HL-60/S4 (cell line): ENCODE results near the gene SPP1.
"Not testable (repeated sequence)": the region's sequence is repeated elsewhere in the genome, so short reads cannot be mapped to it uniquely, and the experiment has no call there.

Experiments
- in situ Hi-C: fragments of 300-500 bp; cut with MboI; formaldehyde crosslinking; loops from 2 replicates; pipeline ENCODE4 v1.14.3; 2022; ENCODE audit warnings: low sequenced_read_pairs

Gene SPP1

DNA sequence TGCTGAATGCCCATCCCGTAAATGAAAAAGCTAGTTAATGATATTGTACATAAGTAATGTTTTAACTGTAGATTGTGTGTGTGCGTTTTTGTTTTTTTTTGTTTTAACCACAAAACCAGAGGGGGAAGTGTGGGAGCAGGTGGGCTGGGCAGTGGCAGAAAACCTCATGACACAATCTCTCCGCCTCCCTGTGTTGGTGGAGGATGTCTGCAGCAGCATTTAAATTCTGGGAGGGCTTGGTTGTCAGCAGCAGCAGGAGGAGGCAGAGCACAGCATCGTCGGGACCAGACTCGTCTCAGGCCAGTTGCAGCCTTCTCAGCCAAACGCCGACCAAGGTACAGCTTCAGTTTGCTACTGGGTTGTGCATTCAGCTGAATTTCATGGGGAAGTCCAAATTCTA is at the start of gene SPP1:
Gene SPP1 (plus strand): TSS at position 249 of the 400 bp plus-strand sequence. CDS start 1,182 bp downstream, outside the sequence.
- in situ Hi-C loops, result no loop called here

DNA sequence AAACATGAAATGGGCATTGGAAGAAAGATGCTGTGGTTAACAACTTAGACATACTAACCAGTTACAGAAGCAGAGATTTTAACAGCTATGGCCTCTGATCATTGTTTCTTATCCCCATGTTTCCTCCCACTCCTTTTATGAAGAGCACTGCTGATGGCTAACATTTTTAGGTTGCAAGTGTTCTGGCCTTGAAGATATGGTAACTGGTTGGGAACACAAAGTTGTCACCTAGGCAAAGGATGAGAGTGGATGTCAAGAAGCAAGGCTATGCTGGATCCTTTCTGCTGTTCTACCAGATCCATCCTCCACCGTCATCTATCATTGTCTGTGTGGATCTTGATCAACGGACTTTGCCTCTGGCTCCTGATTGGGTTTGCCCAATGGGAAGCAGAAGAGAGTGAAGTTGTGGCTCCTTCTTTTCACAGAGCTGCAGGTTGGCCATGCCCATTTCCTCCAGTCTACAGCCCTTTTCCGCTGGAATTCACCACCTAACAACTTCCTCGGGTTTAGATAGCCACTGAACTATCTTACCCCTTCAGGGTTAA is 48.9 kb upstream of the SPP1 start:
- in situ Hi-C loops, result no loop called here

DNA sequence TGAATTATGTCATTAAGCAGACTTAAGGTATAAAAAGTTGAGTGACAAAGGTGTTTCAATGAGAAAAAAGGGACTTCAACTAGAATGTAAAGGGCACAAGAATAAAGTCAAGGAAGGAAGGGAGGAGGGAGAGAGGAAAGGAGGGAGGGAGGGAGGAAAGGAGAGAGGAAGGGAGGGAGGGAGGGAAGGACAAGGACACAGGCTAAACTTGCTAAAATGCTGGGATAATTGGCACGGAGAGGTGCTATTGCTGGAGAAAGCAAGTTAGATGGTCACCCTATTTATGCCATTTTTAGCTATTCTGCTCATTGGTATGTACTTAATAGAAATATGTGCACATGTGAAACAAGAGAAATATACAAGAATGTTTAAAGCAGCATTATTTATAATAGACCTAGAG is 44.9 kb upstream of the SPP1 start:
- in situ Hi-C loops, result no loop called here

DNA sequence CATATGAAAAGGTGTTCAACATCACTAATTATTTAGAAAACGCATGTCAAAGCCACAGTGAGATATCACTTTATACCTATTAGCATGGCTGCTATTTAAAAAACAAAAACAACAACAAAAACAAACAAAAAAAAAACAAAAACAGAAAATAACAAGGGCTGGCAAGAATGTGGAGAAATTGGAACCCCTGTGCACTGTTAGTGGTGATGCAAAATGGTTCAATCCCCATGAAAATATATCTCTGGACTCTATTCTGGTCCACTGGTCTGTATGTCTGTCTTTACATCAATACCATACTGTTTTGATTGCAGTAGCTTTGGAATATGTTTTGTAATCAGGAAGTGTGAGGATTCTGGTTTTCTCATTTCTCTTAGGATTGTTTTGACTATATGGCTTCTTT is 43.6 kb upstream of the SPP1 start:
- in situ Hi-C loops, result no loop called here

DNA sequence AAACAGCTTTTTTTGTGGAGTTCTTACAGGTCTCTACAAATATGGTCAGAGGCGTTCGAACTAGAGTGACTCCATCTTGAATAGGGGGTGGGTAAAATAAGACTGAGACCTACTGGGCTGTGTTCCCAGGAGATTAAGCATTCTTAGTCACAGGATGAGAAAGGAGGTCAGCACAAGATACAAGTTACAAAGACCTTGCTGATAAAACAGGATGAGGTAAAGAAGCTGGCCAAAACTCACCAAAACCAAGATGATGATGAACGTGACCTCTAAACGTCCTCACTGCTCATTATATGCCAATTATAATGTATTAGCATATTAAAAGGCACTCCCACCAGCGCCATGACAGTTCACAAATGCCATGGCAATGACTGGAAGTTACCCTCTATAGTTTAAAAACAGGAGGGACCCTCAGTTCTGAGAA is 42.8 kb upstream of the SPP1 start:
- in situ Hi-C loops, result no loop called here

DNA sequence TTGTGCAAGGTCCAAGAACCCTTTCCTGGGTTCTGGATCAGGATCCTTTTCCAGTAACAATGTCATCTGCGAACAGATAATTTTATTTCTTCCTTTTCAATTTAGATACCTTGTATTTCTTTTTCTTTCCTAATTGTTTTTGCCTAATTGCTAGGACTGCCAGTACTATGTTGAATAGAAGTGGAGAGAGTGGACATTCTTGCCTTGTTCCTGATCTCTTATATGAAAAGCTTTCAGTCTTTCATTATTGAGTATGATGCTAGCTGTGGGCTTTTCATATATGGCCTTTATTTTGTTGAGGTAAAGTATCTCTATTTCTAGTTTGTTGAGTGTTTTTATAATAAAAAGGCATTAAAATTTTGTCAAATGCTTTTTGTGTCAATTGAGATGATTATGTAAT is 42.2 kb upstream of the SPP1 start:
- in situ Hi-C loops, result no loop called here

DNA sequence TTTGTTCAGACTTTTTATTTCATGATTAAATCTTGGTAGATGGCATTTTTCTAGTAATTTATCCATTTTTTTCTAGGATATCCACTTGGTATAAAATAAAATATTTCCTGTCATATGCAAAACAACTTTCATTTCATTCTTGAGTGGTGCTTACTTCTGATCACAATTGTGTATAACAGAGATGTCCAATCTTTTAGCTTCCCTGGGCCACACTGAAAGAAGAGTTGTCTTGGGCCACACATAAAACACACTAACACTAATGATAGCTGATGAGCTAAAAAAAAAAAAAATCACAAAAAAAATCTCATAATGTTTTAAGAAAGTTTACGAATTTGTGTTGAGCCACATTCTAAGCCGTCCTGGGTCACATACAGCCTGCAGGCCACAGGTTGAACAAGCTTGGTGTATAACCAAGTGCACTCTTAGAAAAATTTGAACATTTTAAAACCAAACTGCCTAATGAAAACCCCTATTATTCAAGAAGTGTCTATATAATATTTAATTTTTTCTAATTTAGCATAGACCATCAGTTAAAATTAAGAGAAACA is 41.3 kb upstream of the SPP1 start:
- in situ Hi-C loops, result no loop called here

DNA sequence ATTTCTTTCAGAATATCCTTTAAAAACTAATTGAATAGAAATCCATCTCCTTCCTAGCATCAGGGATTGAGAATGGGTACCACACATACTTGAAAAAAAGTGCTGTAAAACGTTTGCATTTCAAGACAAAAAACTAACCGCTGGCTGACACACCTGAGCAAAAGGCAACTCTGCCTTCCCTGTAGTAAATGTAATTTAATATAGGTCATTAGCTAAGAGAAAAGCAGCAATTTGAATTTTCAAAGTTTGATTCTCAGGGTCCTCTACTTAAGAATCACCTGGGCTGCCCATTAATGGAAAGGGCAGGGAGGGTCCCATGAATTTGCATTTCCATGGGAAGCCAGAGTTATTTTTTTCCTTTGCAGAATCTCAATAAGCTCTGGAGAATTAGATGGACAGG is 40.5 kb upstream of the SPP1 start:
- in situ Hi-C loops, result no loop called here

DNA sequence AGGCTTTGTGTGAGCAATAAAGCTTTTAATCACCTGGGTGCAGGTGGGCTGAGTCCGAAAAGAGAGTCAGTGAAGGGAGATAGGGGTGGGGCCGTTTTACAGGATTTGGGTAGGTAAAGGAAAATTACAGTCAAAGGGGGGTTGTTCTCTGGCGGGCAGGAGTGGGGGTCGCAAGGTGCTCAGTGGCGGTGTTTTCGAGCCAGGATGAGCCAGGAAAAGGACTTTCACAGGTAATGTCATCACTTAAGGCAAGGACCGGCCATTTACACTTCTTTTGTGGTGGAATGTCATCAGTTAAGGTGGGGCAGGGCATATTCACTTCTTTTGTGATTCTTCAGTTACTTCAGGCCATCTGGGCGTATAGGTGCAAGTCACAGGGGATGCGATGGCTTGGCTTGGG is 39.6 kb upstream of the SPP1 start:
- in situ Hi-C loops, result not testable (repeated sequence)

DNA sequence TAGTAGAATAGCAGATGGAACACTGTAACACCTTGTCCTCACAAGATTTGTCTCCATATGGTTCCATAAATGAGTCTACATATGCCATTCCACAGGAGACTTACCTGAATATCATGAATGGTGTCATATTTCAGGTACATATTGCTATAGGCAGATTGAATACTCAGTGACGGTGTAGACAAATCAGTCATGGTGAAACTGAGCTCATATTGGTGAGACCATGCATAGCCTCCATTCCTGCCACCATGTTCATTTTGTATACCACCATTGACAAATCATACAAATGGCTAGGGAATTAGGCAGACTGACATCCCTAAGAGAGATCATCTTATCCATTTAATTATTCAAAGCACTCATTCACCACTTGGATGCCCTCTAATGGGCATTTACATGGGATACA is 38.0 kb upstream of the SPP1 start:
- in situ Hi-C loops, result no loop called here

DNA sequence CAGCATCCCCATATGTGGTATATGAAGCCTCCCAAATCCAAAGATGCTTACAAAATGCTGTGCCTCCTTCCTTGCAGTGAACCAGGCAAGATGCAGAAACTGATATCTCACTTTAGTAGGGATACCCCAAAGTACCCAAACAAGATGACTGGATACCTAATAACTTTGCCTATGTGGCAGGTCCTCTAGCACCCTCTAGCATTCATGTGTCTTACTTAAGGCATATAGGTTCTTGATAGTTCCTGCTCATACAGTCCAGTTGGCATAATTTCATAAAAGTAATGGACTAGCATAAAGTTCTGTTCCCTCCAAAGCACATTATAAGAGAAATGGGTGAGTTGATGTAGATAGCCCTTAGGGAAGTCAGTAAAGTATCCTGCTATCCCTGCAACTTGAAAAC is 36.8 kb upstream of the SPP1 start:
- in situ Hi-C loops, result no loop called here

DNA sequence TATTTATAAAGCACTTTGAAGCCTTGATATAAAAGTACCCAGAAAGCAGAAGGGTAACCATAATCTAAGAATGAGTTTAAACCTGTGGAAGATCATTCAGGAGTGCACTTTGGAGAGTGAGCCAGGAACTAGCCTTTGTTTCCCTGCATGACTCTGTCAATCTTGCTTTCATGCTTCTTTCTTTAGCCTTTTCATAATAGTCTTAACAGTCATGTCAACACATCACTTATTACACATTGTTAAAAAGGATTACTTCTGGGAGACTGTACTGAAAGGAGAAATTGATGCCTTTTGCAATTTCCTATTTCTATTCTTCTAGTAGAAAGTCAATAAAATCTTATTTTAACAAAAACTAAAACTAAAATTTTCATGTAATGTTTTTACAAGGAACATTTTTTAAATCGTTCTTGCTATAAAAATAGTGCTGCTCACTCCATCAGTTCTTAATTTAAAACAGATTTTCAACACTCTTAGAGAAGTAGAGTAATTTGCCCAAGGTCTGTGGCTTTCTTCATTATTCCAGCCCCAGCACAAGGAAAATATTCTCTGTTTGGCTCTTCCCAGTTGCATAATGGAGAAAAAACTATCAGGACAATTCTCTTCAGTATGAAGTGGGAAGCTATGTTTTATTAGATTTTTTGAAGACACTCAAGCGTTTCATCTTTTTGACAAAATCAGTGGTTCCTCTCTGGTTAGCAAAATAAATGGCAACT is 35.4 kb upstream of the SPP1 start:
- in situ Hi-C loops, result no loop called here

DNA sequence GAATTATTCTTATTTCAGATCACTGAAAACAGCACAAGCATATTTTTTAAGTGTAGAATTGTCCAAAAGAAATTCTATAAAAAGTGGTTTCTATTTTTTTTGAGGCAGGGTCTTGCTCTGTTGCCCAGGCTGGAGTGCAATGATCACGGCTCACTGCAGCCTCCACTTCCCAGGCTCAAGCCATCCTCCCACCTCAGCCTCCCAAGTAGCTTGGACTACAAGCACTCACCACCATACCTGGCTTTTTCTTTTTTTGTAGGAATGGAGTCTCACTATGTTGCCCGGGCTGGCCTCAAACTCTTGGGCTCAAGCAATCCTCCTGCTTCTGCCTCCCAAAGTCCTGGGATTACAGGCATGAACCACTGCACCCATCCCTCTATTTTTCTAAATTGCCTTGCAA is 34.7 kb upstream of the SPP1 start:
- in situ Hi-C loops, result not testable (repeated sequence)

DNA sequence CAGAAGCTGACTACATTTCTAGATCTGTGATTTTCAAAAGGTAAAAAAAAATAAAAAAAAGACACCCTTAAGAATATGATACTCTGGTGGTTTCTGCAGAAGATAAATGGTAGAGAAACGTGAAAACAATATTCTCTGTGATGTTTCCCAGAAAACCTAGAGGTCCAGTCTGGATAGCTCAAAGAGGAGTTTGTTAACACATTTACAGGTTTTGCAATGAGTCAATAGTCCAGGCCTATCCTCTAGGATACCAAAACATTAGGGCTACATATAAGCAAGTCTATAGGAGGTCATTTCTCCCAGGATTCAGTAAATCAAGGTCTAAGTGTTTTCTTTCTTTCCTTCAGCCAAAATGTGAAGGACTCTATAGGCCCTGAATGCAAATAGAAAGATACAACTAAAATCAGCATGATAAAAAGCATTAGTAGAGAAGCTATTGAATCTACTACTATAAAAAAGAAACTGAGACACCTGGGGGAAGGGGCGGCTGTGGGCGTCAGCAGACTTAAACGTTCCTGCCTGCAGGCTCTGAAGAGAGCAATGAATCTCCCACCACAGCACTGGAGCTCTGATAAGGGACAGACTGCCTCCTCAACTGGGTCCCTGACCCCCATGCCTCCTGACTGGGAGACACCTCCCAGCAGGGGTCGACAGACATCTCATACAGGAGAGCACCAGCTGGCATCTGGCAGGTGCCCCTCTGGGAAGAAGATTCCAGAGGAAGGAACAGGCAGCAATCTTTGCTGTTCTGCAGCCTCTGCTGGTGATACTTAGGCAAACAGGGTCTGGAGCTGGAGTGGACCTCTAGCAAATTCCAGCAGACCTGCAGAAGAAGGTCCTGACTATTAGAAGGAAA is 33.7 kb upstream of the SPP1 start:
- in situ Hi-C loops, result no loop called here

DNA sequence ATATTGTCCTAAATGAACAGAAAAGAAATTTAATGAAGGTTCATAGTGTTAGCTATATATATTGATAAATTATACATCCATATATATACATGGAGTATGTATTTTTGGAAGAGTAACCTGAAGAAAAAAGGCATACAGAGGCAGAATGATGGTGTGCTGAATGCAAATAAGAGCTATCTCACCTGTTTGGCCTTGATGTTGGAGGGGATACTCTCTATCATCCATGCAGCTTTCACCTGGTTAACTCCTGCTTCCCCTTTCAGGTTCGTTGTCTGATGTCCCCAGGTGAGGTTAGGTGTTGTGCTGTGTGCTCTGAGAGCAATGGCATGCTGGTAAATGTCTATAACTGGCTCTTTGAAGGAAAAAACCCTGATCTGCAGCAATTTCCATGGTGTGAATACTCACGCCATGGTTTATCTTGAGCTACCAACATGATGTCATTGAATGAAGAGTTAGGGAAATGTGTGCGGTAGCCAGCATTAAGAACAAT is 31.8 kb upstream of the SPP1 start:
- in situ Hi-C loops, result no loop called here

DNA sequence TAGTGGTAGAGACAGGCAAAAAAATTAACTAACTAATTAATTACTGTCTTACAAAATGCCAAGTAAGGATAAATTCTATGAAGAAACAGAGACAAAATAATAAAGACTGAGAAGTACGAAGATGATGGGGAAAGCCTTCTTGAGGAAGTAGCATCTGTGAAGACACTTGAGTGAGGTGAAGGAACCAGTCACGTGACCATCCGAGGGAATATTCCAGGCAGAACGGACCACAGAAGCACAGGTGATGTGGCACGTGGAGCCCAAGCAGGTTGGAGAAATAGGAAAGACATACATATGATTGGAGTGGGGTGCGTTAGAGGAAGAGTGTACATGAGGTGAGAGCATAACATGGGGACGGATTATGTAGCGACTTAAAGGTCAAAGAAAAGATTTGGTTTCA is 30.5 kb upstream of the SPP1 start:
- in situ Hi-C loops, result no loop called here

DNA sequence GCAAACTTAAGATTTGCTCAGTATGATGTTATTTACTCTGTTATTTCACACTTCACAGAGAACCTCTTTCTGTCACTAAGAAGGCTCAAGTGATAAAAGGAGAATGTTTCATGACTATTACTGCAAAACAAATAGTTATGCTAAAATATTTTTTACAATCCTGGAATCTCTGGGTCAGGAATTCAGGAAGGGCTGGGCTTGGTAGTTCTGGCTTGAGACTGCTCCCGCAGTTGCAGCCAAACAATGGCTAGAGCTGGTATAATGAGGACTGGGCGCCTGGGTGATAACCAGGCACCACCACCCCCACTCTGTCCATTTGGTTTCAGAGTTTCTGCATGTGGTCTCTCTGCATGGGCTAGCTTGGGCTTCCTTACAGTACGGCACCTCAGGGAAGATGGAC is 28.7 kb upstream of the SPP1 start:
- in situ Hi-C loops, result no loop called here

DNA sequence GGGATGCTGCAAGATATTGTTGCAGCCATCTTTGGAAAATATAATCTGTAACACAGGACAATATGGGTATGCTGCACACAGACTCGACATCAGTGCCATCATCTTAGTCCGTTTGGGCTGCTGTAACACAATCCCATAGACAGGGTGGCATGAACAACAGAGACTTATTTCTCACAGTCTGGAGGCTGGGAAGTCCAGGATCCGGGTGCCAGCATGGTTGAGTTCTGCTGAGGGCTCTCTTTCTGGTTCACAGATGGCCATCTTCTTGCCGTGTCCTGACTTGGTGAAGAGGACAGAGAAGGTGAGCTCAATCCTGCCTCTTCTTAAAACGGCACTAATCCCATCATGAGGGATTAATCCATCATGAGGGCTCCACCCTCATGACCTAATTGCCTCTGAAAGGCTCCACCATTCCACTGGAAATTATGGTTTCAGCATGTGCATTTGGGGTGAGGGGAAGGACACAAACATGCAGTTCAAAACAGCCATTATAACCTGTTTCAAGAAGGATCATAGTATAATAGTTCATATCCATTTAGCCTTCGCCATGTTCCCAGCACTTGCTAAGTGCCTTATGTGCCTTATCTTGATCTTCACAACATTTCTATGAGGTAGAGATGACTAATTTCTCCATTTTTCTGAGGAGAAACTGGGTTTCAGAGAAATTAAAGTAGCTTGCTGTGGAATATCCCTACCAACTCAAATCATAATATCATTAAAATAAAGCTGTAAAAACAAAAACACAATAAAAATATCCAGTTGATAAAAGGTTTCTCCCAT is 27.9 kb upstream of the SPP1 start:
- in situ Hi-C loops, result no loop called here

DNA sequence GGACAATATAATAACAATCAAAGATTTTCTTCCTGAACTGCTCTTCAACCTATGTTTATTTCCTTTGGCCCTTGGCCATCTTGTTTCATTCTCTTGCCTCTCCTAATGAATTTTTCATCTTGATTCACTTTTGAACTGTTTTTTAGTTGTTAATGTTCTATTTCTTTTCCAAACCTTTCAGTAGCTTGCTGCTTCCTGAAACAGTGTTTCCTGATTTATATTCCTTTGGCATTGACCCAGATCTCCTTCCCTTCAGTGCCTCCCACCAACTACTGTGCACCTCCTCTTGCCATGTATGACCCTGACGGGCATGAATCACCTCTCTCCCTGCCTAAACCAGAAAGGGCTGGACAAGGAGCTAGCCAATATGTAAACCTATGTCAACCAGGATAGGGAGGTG is 25.6 kb upstream of the SPP1 start:
- in situ Hi-C loops, result no loop called here

DNA sequence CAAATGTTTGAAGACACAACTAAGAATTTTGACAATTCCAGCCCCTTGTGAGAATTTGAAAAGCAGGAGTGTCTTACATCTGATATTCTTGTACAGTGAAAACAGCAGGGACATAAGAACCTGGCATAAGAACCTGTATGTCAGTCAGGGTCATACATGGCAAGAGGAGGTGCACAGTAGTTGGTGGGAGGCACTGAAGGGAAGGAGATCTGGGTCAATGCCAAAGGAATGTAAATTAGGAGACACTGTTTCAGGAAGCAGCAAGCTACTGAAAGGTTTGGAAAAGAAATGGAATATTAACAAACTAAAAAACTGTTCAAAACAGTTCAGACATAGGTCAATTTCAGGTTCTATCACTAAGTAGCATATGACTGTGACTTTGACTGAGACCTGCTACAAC is 25.0 kb upstream of the SPP1 start:
- in situ Hi-C loops, result no loop called here
